GM21390 (cell line): ENCODE data around the gene TREML2.

Experiments used
- ATAC-seq: cut with Tn5 transposase; IDR thresholded peaks from one replicate; pipeline ENCODE4 v1.9.1; 2021; ENCODE audit not compliant: unreplicated experiment

Gene TREML2

DNA sequence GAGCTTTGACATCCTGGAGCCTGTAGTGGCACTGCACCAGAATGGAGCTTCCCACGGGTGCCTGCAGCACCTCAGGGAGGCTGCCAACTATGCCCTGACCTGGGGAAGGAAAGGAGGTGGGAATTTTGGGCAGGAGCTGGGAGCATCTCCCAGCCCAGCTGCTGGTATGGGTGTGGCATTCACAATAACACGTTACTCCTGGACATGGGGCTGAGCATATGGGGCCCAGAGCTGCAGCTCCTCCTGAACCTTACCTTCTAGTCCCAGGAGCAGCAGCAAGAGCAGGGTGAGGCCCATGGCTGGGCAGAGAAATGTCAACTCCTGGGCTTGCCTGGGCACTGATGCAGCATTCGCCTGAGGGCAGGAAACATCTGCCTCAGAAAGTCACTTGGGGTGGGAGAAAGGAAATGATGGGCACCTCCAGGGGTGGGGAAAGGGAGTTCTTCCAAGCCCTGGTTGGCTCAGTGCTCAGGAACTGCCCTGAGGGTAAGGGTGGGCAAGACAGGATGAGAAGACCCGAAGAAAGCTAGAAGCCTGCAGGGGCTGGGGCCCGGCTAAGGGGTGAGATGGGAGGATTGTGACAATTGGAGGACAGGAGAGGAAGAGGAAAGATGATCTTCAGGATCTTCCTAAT, 46.8 kb downstream of the TREML2 start, which contains the start of gene TREML1:
Gene TREML1, minus strand, starts transcription at position 356 of the 634 bp plus-strand sequence. Its CDS starts 59 bp downstream, at position 297.
- ATAC-seq: no peak

DNA sequence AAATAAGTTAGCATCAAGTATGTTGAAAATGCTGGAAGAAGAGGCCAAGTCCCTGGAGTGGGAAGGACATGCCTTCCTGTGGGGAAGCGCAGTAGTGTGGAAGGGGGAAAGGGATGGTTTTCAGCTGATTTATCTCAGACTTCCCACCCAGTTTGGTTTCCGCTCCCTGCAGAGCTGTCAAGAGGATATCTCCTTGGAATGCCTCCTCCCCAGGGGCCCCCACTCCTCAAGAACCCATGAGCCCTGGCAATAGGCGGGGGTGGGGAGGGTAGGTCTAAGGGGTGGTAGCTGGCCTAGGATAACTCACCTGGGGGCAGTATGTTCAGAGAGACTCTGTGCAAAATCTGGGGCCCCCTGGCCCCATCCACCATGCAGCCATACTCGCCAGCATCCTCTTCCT, 47.5 kb downstream of the TREML2 start:
- no peak for ATAC-seq

DNA sequence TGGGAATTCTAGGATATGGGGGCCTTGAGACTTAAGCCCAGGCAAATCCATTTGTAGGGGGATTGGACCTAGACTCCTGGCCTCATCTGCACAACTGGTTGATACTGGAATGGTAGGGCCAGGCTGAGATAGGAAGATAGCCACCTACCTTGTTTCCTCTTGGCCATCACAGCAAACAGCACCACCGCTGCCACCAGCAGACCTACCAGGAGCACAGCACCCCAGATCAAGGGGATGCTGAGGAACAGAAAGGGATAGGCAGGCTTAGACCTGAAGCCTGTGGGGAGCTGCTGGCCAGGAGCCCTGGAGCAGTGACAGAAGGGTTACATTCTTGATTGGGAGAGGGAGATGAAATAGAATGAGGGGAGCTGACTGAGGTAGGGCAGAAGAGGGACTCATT, 50.3 kb downstream of the TREML2 start:
- no peak for ATAC-seq

DNA sequence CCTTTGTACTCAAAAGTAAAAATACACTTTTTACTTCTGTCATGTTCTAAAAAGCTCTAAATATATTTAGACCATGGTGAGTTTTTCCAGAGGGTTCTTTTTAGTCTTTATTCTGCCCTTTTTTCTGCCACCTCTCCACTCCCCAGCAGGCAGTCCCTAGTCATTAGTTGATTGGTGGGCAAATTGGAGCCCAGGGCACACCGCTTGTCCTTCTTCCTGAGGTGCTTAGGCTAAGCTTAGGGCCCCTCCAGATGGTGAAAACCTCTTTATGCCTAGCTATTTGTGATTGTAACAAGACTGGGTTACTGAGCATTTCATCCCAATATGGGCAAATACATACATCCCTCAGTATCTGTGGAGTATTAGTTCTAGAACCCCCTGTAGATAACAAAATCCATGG, 53.0 kb downstream of the TREML2 start:
- ATAC-seq: no peak
